Progenitor cell of endocrine pancreas (in vitro differentiated cells): Measurements from ENCODE around the gene MARF1. TPM values are rescaled to one million over a fixed set of nuclear protein-coding genes. Genes with fewer than 3 reads are reported as not detected.
"Not testable (repeated sequence)": the region's sequence is repeated elsewhere in the genome, so short reads cannot be mapped to it uniquely, and the experiment has no call there.

Experiments
- DNase-seq: peaks from one replicate; pipeline ENCODE4 v3.0.0; 2021; ENCODE audit warnings: low spot score; ENCODE audit not compliant: unreplicated experiment
- H3K27ac Mint-ChIP-seq: 2 replicates; pipeline ENCODE4 v1.8.0; 2021; ENCODE audit warnings: mild to moderate bottlenecking, moderate library complexity, mixed read lengths
- H3K27me3 Mint-ChIP-seq: 2 replicates; pipeline ENCODE4 v1.8.0; 2021; ENCODE audit warnings: mixed read lengths
- H3K36me3 Mint-ChIP-seq: 2 replicates; pipeline ENCODE4 v1.8.0; 2022; ENCODE audit warnings: mixed read lengths; ENCODE audit not compliant: insufficient read depth
- H3K4me1 Mint-ChIP-seq: 2 replicates; pipeline ENCODE4 v1.8.0; 2021; ENCODE audit warnings: low read depth, mixed read lengths
- H3K4me3 Mint-ChIP-seq: 2 replicates; pipeline ENCODE4 v1.8.0; 2021; ENCODE audit warnings: low read depth, mild to moderate bottlenecking, moderate library complexity, mixed read lengths
- H3K9me3 Mint-ChIP-seq: 2 replicates; pipeline ENCODE4 v1.8.0; 2021; ENCODE audit warnings: low read depth, mixed read lengths
- CTCF ChIP-seq: fragments of 200-600 bp; sonication (generic); IDR thresholded peaks from one replicate; pipeline ENCODE4 v1.5.0; 2021; ENCODE audit warnings: antibody characterized with exemption, mild to moderate bottlenecking; ENCODE audit not compliant: unreplicated experiment
- long read RNA-seq: library from polyadenylated mRNA; unstranded; transcript quantifications from one replicate; pipeline ENCODE4 v2.0.0, GENCODE V29; 2020
- total RNA-seq: library from RNA; stranded (reverse); gene quantifications from 2 replicates; pipeline ENCODE4 v1.2.1, GENCODE V29; 2021

MARF1 gene
- 67.5 and 71.9 TPM in 2 replicates for total RNA-seq
- long read RNA-seq, partial matches to known transcripts = 19 of 25 reads
- long read RNA-seq, other reads (novel, unspliced or antisense) = 6 of 25 reads

- peak; percentile 97 for DNase-seq
- Mint-ChIP-seq H3K9me3 (no peaks in the 10 kb centered on the region), H3K27ac (peak within 1 kb of the TSS; percentile 98), H3K36me3 (peaks cover 6% of the 10 kb centered on the region), H3K4me3 (peak within 1 kb of the TSS; percentile 79), H3K27me3 (no peaks in the 10 kb centered on the region), H3K4me1 (peaks cover 17% of the 10 kb centered on the region)
- TF ChIP-seq CTCF = peak; percentile 47
Measured at GRCh38 chr16:15643048-15643945, at the start of gene MARF1. Gene MARF1, minus strand, starts transcription at chr16:15643154. Its CDS starts 3,921 bp downstream, at chr16:15639233.

- not testable (repeated sequence) for H3K36me3 Mint-ChIP-seq, H3K27me3 Mint-ChIP-seq, H3K4me3 Mint-ChIP-seq, DNase-seq, H3K4me1 Mint-ChIP-seq, H3K9me3 Mint-ChIP-seq
- peak overlapping the region; percentile 37 for H3K27ac Mint-ChIP-seq
Measured at GRCh38 chr16:15692508-15692907, 49.6 kb upstream of the MARF1 start.

- Mint-ChIP-seq H3K27me3 (no peaks in the 10 kb centered on the region), H3K9me3 (no peaks in the 10 kb centered on the region), H3K4me3 (no peak overlapping the region), H3K27ac (no peak overlapping the region), H3K4me1 (no peaks in the 10 kb centered on the region), H3K36me3 (peaks cover 5% of the 10 kb centered on the region)
- TF ChIP-seq CTCF = no peak
- no peak for DNase-seq
Measured at GRCh38 chr16:15691046-15691445, 48.1 kb upstream of the MARF1 start.

- Mint-ChIP-seq H3K27me3 (no peaks in the 10 kb centered on the region), H3K27ac (no peak overlapping the region), H3K4me3 (no peak overlapping the region), H3K9me3 (no peaks in the 10 kb centered on the region), H3K36me3 (peaks cover 5% of the 10 kb centered on the region), H3K4me1 (no peaks in the 10 kb centered on the region)
- no peak for DNase-seq
- no peak for TF ChIP-seq CTCF
Measured at GRCh38 chr16:15690296-15690695, 47.3 kb upstream of the MARF1 start.

- H3K4me3 Mint-ChIP-seq = no peak overlapping the region
- H3K4me1 Mint-ChIP-seq = no peaks in the 10 kb centered on the region
- no peaks in the 10 kb centered on the region for H3K27me3 Mint-ChIP-seq
- H3K9me3 Mint-ChIP-seq = no peaks in the 10 kb centered on the region
- no peak overlapping the region for H3K27ac Mint-ChIP-seq
- no peak for TF ChIP-seq CTCF
- DNase-seq = no peak
- peaks cover 7% of the 10 kb centered on the region for H3K36me3 Mint-ChIP-seq
Measured at GRCh38 chr16:15689290-15689689, 46.3 kb upstream of the MARF1 start.
